DMS153 (cell line): ENCODE data around the gene PRAMEF7.
"Not testable (repeated sequence)": the region's sequence is repeated elsewhere in the genome, so short reads cannot be mapped to it uniquely, and the experiment has no call there.

Experiments used
- DNase-seq: peaks from one replicate; lab custom pipeline; 2025; lab: John Stamatoyannopoulos, UW

The PRAMEF7 gene

GRCh38 chr1:12916310-12916709 lies at the start of gene PRAMEF7:
Gene PRAMEF7 (plus strand): TSS chr1:12916610. CDS start chr1:12917693, 1,083 bp downstream.
- DNase-seq, result not testable (repeated sequence)

GRCh38 chr1:12878453-12878852 lies 38.0 kb upstream of the PRAMEF7 start:
- DNase-seq, result not testable (repeated sequence)

DNA sequence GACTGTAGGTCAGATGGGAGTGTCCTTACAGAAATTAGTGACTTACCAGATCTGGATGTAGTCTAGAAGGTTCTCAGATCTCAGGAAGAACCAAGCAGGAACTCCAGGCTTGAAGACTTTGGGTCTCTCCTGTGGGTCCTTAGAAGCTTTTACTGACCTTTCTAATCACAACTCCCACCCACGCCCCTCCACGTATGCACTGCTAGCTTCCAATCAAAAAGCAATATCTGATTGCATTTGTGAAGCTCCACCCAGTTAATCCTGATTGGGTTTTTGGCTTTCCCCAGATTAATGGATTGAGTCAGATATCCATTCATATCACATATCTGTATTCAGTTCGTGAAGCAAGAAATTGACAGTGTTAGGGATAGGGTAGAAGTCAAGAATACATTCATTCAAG lies 30.3 kb upstream of the PRAMEF7 start, which contains the start of gene PRAMEF4:
TSS of gene PRAMEF4 (minus strand) at position 101 of the 400 bp plus-strand sequence. CDS start 2,807 bp downstream, outside the sequence.
- not testable (repeated sequence) for DNase-seq

- not testable (repeated sequence) for DNase-seq
Observed at GRCh38 chr1:12898170-12898569, 18.2 kb upstream of the PRAMEF7 start, which contains the start of gene PRAMEF10. Gene PRAMEF10 (minus strand): TSS chr1:12898270. CDS start chr1:12895847, 2,423 bp downstream.

GRCh38 chr1:12899186-12899585 lies 17.2 kb upstream of the PRAMEF7 start:
- DNase-seq, result not testable (repeated sequence)

DNA sequence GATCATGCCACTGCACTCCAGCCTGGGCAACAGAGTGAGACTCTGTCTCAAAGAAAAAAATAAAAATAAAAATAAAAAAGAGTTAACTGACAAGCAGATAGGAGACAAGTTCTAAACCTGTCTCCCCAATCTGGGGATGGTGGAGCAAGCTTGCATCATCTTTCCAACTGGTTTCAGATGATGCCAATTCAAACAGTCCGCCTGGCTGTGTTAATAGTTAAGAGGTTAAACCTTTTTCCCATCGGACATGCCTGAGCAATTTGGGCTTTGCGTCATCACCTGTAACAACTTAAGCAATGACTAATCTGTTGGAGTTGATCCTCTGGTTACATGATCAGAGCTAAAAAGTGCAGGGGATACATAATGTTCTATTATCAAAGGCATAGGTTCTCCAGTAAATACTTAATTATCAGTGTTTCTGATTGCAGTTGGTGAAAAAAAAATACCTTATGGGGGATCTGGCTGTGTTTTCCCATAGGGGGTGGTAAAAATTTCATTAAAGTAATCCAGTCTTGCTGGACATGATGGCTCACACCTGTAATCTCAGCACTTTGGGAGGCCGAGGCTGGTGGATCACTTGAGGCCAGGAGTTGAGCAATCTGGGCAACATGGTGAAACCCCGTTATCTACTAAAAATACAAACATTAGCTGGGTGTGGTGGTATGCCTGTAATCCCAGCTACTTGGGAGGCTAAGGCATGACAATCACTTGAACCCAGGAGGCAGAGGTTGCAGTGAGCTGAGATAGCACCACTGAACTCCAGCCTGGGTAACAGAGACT lies 12.4 kb upstream of the PRAMEF7 start:
- DNase-seq, result not testable (repeated sequence)

DNA sequence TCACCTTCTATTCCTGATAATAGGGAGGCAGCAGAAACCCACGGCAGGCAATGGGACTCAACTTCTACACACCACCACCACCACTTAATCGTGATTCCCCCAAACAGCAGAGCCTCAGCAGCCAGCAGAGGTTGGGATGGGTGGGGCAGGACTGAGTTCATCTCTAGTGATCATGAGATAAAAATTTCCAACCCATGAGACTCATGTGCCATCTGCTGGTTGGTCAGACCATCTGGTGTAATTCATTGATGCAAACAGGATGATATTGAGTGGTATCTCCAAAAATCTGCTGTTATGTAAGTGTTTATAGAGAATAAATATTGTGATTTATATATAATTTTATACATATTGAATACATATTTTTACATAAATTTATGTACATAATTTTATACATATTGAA lies 5.3 kb downstream of the PRAMEF7 start:
- DNase-seq, result not testable (repeated sequence)

- not testable (repeated sequence) for DNase-seq
Observed at GRCh38 chr1:12924368-12924767, 8.0 kb downstream of the PRAMEF7 start.

DNA sequence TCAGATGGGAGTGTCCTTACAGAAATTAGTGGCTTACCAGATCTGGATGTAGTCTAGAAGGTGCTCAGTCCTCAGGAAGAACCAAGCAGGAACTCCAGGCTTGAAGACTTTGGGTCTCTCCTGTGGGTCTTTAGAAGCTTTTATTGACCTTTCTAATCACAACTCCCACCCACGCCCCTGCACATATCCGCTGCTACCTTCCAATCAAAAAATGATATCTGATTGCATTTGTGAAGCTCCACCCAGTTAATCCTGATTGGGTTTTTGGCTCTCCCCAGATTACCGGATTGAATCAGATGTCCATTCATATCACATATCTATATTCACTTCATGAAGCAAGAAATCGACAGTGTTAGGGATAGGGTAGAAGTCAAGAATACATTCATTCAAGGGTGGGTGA lies 31.1 kb downstream of the PRAMEF7 start, which contains the start of gene PRAMEF6:
TSS of gene PRAMEF6 (minus strand) at position 101 of the 400 bp plus-strand sequence. CDS start 5,062 bp downstream, outside the sequence.
- not testable (repeated sequence) for DNase-seq
